ENCODE measurements around the gene MLNR.

DNA sequence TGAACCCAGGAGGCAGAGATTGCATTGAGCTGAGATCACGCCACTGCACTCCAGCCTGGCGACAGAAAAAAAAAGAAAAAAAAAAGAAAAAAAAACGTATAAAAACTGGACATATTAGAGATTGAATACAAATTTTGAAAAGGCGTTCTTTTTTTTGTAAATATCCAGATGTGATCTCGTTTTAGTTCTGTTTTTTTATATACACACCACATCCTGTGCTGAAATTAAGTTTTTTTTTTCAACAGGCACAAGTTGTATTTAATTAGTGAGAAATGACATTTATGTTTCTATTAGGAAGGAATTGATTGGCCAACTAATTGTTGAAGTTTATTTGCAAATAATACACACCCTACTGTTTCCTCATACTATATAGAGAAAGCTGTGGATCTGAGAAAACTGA lies 31.2 kb downstream of the MLNR start:
- TF ChIP-seq POLR2A (IDR thresholded peaks at IDR 0.05; ENCODE audit: extremely low read depth, insufficient read length) (no peak), MYC (IDR thresholded peaks at IDR 0.05; ENCODE audit: low read depth, low read length) (no peak)
- TF ChIP-seq, protein P1, sequence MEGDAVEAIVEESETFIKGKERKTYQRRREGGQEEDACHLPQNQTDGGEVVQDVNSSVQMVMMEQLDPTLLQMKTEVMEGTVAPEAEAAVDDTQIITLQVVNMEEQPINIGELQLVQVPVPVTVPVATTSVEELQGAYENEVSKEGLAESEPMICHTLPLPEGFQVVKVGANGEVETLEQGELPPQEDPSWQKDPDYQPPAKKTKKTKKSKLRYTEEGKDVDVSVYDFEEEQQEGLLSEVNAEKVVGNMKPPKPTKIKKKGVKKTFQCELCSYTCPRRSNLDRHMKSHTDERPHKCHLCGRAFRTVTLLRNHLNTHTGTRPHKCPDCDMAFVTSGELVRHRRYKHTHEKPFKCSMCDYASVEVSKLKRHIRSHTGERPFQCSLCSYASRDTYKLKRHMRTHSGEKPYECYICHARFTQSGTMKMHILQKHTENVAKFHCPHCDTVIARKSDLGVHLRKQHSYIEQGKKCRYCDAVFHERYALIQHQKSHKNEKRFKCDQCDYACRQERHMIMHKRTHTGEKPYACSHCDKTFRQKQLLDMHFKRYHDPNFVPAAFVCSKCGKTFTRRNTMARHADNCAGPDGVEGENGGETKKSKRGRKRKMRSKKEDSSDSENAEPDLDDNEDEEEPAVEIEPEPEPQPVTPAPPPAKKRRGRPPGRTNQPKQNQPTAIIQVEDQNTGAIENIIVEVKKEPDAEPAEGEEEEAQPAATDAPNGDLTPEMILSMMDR (IDR thresholded peaks at IDR 0.05; ENCODE audit: low read depth, low read length), result no peak
- TF ChIP-seq, protein P2, sequence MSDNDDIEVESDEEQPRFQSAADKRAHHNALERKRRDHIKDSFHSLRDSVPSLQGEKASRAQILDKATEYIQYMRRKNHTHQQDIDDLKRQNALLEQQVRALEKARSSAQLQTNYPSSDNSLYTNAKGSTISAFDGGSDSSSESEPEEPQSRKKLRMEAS (IDR thresholded peaks at IDR 0.05; ENCODE audit: low read depth, low read length), result no peak

All from NB4 (cell line).